ENCODE data around the gene PRKX.

- TF ChIP-seq POLR2A (IDR thresholded peaks at IDR 0.05; ENCODE audit: control extremely low read depth in 1 of 2, low read depth in 2 of 2, low read length in 2 of 2) (no peak), CTCF (IDR thresholded peaks at IDR 0.05; ENCODE audit: control extremely low read depth in 1 of 3, insufficient read depth in 1 of 3, low read depth in 1 of 3, low read length in 3 of 3) (no peak), EZH2 (IDR thresholded peaks at IDR 0.05; ENCODE audit: low read depth, low read length, severe bottlenecking) (no peak), POU5F1 (IDR thresholded peaks at IDR 0.05; ENCODE audit: low read depth, low read length) (no peak), PHF8 (conservative IDR thresholded peaks at IDR 0.05; ENCODE audit: low read depth, low read length) (no peak), CHD7 (IDR thresholded peaks at IDR 0.05; ENCODE audit: insufficient replicate concordance, low read length) (no peak), CEBPB (IDR thresholded peaks at IDR 0.05; ENCODE audit: low read depth, low read length) (no peak), SRF (IDR thresholded peaks at IDR 0.05; ENCODE audit: low read depth, low read length) (no peak)
Measured at GRCh38 chrX:3598046-3598605, 115.3 kb downstream of the PRKX start.
